ENCODE measurements around the gene UBXN4.
A peak's percentile ranks its signal among the peaks of the same experiment; 100 is the strongest.
"Not testable (repeated sequence)": the region's sequence is repeated elsewhere in the genome, so short reads cannot be mapped to it uniquely, and the experiment has no call there.

Gene UBXN4

DNA sequence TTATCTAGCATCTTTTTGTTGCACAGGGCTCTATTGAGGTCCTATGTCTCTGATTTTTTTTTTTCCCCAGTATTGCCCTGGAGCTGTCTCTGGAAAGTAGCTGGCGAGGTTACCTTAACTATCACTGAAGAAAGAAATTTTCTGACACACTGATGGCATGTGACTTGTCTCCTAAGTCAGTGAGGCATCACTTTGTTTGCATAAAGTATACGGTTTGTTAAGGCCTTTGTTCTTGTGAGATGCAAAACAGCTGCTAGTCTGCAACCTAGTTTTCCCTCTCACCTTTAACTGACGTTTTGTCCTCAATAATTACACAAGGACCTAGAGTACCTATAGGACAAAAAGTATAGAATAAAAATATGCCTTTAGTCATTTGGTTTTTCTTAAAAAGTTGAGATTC lies 41.8 kb downstream of the UBXN4 start:
- H3K4me3 ChIP-seq (ENCODE audit: low read length): no peak overlapping the region
- no peak for DNase-seq (ENCODE audit: low read depth)
- TF ChIP-seq CTCF (conservative IDR thresholded peaks at IDR 0.05; ENCODE audit: low read length): no peak

DNA sequence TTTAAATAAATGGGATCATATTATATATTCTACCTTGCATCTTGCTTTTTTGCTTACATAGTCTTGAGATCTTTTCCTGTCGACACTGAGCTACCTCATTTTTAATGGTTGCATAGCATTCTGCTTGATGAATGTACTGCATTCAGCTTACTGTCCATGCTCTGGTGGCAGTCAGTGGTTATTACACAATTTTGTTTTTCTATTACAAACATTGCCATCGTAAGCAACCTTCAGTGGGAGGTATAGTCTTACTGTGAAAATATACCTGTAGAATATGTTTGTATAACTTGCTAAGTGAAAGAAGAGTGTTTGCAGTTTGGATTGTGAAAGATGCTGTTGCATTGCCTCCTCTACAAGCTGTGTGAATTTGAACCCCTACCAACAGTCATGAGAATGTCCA lies 43.4 kb downstream of the UBXN4 start:
- DNase-seq (ENCODE audit: low read depth): no peak
- no peak overlapping the region for H3K4me3 ChIP-seq (ENCODE audit: low read length)
- no peak; the same call in 1 of the 2 replicates for TF ChIP-seq CTCF (conservative IDR thresholded peaks at IDR 0.05; ENCODE audit: low read length)

- DNase-seq (ENCODE audit: low read depth): peak; percentile 87
- no peak overlapping the region for H3K4me3 ChIP-seq (ENCODE audit: low read length)
- no peak for TF ChIP-seq CTCF (conservative IDR thresholded peaks at IDR 0.05; ENCODE audit: low read length)
These were observed 45.2 kb downstream of the UBXN4 start for GRCh38 chr2:135786823-135787222.

DNA sequence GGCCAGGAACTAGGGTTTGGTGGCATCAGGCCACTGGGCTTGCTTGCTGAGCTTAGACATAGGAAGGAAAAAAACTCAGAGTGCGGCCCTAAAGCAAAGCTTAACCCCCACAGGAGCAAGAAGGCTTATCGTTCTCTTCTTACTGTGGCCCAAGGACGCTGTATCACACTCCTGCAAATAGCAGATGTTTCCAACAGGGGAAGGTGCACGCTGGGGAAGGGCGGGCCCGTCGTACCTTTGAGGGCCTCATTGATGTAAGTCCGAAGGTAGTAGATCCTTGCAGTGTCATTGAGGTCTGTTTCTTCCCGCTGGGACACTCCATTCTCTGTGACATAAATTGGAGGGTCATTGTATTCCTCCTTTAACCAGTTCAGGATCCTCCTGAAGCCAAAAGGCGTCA lies 48.8 kb downstream of the UBXN4 start:
- no peak for TF ChIP-seq CTCF (conservative IDR thresholded peaks at IDR 0.05; ENCODE audit: low read length)
- H3K4me3 ChIP-seq (ENCODE audit: low read length): no peak overlapping the region
- no peak for DNase-seq (ENCODE audit: low read depth)

DNA sequence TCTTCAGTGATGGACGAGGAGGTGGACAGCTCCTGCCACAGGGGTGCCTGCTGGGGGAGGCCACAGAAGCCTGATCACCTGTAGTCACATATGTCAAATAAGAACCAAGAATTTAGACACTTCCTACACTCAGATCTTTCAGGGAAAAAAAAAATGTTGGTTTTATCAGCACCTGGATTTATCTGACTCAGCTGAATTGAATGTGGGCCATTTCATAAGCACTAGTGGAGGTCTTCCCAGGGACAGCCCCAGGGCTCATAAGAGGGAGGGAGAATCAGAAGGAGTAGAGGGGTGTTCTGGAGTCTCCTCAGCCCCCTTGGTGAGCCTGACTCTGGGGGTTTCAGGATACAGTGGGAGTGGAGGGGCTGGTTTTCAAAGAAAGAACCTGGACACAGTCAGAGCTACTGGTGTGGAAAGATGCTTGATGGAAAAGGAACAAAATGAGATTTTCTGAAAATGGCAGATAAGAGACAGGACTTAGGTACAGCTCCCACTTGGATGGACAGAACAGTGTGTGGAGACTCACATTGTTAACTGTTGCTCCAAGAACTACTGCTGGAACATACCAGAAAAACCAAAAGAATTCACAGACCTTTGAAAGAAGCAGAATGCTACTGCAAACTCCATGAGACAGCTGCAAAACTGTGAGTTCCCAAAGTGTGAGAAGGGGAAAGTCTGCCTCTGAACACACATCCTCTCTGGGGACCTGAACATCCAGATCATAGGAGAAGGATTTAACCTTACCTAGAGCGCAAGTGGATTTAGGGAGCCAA lies 49.9 kb downstream of the UBXN4 start:
- no peak overlapping the region for H3K4me3 ChIP-seq (ENCODE audit: low read length)
- DNase-seq (ENCODE audit: low read depth): peak; percentile 44
- no peak for TF ChIP-seq CTCF (conservative IDR thresholded peaks at IDR 0.05; ENCODE audit: low read length)

DNA sequence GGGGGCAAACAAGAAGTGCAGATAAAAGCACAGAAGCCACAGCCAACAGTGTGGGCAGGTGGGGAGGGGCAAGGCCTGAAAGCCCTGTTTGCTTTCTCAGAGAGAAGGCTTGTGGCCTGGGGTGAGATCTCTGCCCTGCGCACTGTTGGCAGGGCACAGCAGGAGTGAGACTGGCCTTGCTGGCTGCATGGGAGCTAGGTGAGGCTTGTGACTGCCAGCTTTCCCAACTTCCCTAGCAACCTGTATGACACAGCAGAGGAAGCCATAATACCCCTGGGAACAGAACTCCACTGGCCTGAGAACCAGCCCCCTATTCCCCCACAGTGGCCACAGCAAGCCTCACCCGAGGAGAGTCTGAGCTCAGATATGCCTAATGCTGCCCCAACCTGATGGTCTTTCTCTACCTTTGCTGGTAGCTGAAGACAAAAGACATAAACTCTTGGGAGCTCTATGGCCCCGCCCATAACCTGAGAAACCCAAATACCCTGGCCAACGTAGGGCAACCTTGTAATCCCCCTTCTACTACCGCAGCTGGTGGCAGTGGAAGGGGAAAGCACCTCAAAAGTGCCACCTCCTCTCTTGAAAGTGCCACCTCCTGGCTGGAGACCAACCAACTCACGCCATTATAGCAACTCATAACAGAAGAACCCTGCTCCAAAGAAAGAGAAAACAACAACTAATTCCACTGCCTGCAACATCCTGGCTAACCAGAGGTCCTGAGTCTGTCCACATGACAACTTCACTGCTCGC lies 50.9 kb downstream of the UBXN4 start:
- H3K4me3 ChIP-seq (ENCODE audit: low read length): no peak overlapping the region
- no peak for DNase-seq (ENCODE audit: low read depth)
- TF ChIP-seq CTCF (conservative IDR thresholded peaks at IDR 0.05; ENCODE audit: low read length): no peak

- not testable (repeated sequence) for DNase-seq (ENCODE audit: low read depth); H3K4me3 ChIP-seq (ENCODE audit: low read length)
These were observed 54.0 kb downstream of the UBXN4 start for GRCh38 chr2:135795641-135796040.

Data from AG10803 (cell line).